Upper lobe of right lung (tissue), 1 donor: ENCODE data around the gene USP34. TPM values are rescaled to one million over a fixed set of nuclear protein-coding genes. Genes with fewer than 3 reads are reported as not detected.
"Not testable (repeated sequence)": the region's sequence is repeated elsewhere in the genome, so short reads cannot be mapped to it uniquely, and the experiment has no call there.

Experiments used
- ATAC-seq: fragments of 200-7000 bp; cut with Tn5 transposase; one replicate; pipeline ENCODE4 v1.9.1; 2020; ENCODE audit warnings: mild to moderate bottlenecking, moderate library complexity
- DNase-seq: peaks from one replicate; pipeline ENCODE4 v3.0.0-alpha.2; 2020
- H3K27ac ChIP-seq: fragments of 200-600 bp; one replicate; pipeline ENCODE4 v1.8.0; 2022
- H3K27me3 ChIP-seq: fragments of 200-600 bp; one replicate; pipeline ENCODE4 v1.8.0; 2022; ENCODE audit warnings: mild to moderate bottlenecking
- H3K36me3 ChIP-seq: fragments of 200-600 bp; one replicate; pipeline ENCODE4 v1.8.0; 2022
- H3K4me1 ChIP-seq: fragments of 200-600 bp; one replicate; pipeline ENCODE4 v1.8.0; 2022
- H3K4me3 ChIP-seq: fragments of 200-600 bp; one replicate; pipeline ENCODE4 v1.8.0; 2022; ENCODE audit warnings: mild to moderate bottlenecking
- H3K9me3 ChIP-seq: fragments of 200-600 bp; one replicate; pipeline ENCODE4 v1.8.0; 2022
- CTCF ChIP-seq: fragments of 200-600 bp; IDR thresholded peaks from one replicate; pipeline ENCODE4 v1.8.0; 2022; ENCODE audit warnings: antibody characterized with exemption
- intact Hi-C: fragments of 100-400 bp; cut with DNase I; formaldehyde crosslinking; loops from one replicate; pipeline ENCODE4 v1.11.0; 2022
- total RNA-seq: library from RNA; stranded (reverse); fragmentation: NEBNext Ultra II Directional; extraction: Animal tissue kit (Norgen Biotek cat#: 25700); gene quantifications from one replicate; pipeline ENCODE4 v1.2.1, GENCODE V29; 2021
- donor health status: DM: no; HTN: yes; CAD: no; lungs with severe emphysema.

The USP34 gene
- total RNA-seq, 1 donor from 2014 or later: 112 TPM

- H3K36me3 ChIP-seq: peaks cover under 1% of the 10 kb centered on the region
- no peak for ATAC-seq
- intact Hi-C loops: no loop called here
- peak overlapping the region; percentile 99 for H3K27ac ChIP-seq
- H3K4me1 ChIP-seq: peaks cover 21% of the 10 kb centered on the region
- no peak for TF ChIP-seq CTCF
- no peaks in the 10 kb centered on the region for H3K9me3 ChIP-seq
- no peaks in the 10 kb centered on the region for H3K27me3 ChIP-seq
- DNase-seq: no peak
- H3K4me3 ChIP-seq: peak overlapping the region; percentile 90
Observed at GRCh38 chr2:61471905-61472805, 1.3 kb upstream of the USP34 start.

GRCh38 chr2:61470122-61470951 lies 550 bp downstream of the USP34 start:
- Histone ChIP-seq H3K4me3 (peak overlapping the region; percentile 90), H3K27ac (peak overlapping the region; percentile 99), H3K27me3 (no peaks in the 10 kb centered on the region), H3K4me1 (peaks cover 33% of the 10 kb centered on the region), H3K36me3 (no peaks in the 10 kb centered on the region), H3K9me3 (no peaks in the 10 kb centered on the region)
- DNase-seq: peak; percentile 96
- ATAC-seq: peak; percentile 77
- intact Hi-C loops: no loop called here
- no peak for TF ChIP-seq CTCF

- Histone ChIP-seq H3K36me3 (no peaks in the 10 kb centered on the region), H3K27ac (peak overlapping the region; percentile 99), H3K4me3 (peak overlapping the region; percentile 90), H3K4me1 (peaks cover 41% of the 10 kb centered on the region), H3K27me3 (no peaks in the 10 kb centered on the region), H3K9me3 (no peaks in the 10 kb centered on the region)
- intact Hi-C loops: no loop called here
- no peak for DNase-seq
- no peak for TF ChIP-seq CTCF
- ATAC-seq: no peak
Observed at GRCh38 chr2:61469424-61470121, 1.3 kb downstream of the USP34 start.

GRCh38 chr2:61468231-61468630 lies 2.7 kb downstream of the USP34 start:
- DNase-seq, H3K36me3 ChIP-seq, H3K27ac ChIP-seq, ATAC-seq, H3K27me3 ChIP-seq, H3K9me3 ChIP-seq, H3K4me3 ChIP-seq, intact Hi-C loops: not testable (repeated sequence)
- peaks cover 42% of the 10 kb centered on the region for H3K4me1 ChIP-seq

GRCh38 chr2:61465045-61465444 lies 5.8 kb downstream of the USP34 start:
- Histone ChIP-seq H3K4me1 (peaks cover 41% of the 10 kb centered on the region), H3K27me3 (no peaks in the 10 kb centered on the region), H3K4me3 (no peak overlapping the region), H3K27ac (no peak overlapping the region), H3K36me3 (no peaks in the 10 kb centered on the region), H3K9me3 (no peaks in the 10 kb centered on the region)
- no peak for TF ChIP-seq CTCF
- DNase-seq (no peak), ATAC-seq (no peak)
- intact Hi-C loops: no loop called here
